K562 (cell line): Measurements from ENCODE around the gene GPR22. TPM values are rescaled to one million over a fixed set of nuclear protein-coding genes. Genes with fewer than 3 reads are reported as not detected.

ENCODE experiments used
- ATAC-seq: fragments of 200-7000 bp; cut with Tn5 transposase; 3 replicates; pipeline ENCODE4 v1.9.1; 2020; ENCODE audit warnings: moderate library complexity
- BruUV-seq: library from RNA; stranded (reverse); fragments of 400-500 nt; replicated peaks from 2 replicates; lab custom pipeline; 2021; lab: Mats Ljungman, UMichigan
- CTCF ChIA-PET: fragments of 300-600 bp; formaldehyde crosslinking; extraction: SDS; loops from one replicate; lab custom pipeline; 2021; ENCODE audit warnings: low intra/inter-chr PET ratio; lab: Yijun Ruan, JAX
- POLR2A ChIA-PET: fragments of 300-600, 350-650 bp; sonication (Branson Sonifier 250); formaldehyde crosslinking; extraction: SDS; loops from one replicate; lab custom pipeline; 2021; ENCODE audit warnings: antibody characterized with exemption, inconsistent platforms; lab: Yijun Ruan, JAX
- DNase-seq, 4 experiments: peaks; one replicate each; pipeline versions ENCODE4 v3.0.0 to v3.0.0-alpha.2; 2011 to 2018; ENCODE audit warnings: low spot score in 3 of 4, mixed read lengths in 3 of 4; ENCODE audit errors: extremely low read depth in 1 of 4
- FAIRE-seq: peaks from 2 replicates; lab custom pipeline; 2011; peaks lifted over from hg19 to GRCh38; lab: Jason Lieb, UNC
- H2AFZ ChIP-seq: 2 replicates; pipeline ENCODE4 v1.6.0; 2011; ENCODE audit warnings: low read depth, low read length, control low read depth, inconsistent platforms
- H3K27ac ChIP-seq: fragments of 200-600 bp; 3 replicates; pipeline ENCODE4 v1.8.0; 2011; ENCODE audit warnings: low read depth, mild to moderate bottlenecking, control low read depth, inconsistent platforms, low read length, moderate library complexity, mixed read lengths; ENCODE audit errors: extremely low read depth
- H3K27me3 ChIP-seq, 2 experiments: fragments of 300-600 bp in 1 of 2; 2 replicates in 1 of 2; 3 replicates in 1 of 2; pipeline versions ENCODE4 v1.6.0 to v1.8.0; 2011; ENCODE audit warnings: inconsistent platforms in 2 of 2, low read length in 2 of 2, mild to moderate bottlenecking in 1 of 2, mixed read lengths in 1 of 2, moderate library complexity in 1 of 2; ENCODE audit not compliant: control insufficient read depth in 2 of 2, insufficient read depth in 2 of 2
- H3K36me3 ChIP-seq: fragments of 300-600 bp; 3 replicates; pipeline ENCODE4 v1.8.0; 2011; ENCODE audit warnings: mild to moderate bottlenecking, low read length, inconsistent platforms; ENCODE audit not compliant: control insufficient read depth, insufficient read depth
- H3K4me1 ChIP-seq, 2 experiments: fragments of 200-600 bp in 1 of 2; replicated peaks in 1 of 2; 2 replicates in 1 of 2; 3 replicates in 1 of 2; pipeline versions ENCODE4 v1.5.1 to v1.8.0; 2011; ENCODE audit warnings: inconsistent platforms in 2 of 2, low read length in 2 of 2, mild to moderate bottlenecking in 1 of 2, mixed read lengths in 1 of 2, moderate library complexity in 1 of 2; ENCODE audit not compliant: control insufficient read depth in 2 of 2, insufficient read depth in 2 of 2
- H3K4me2 ChIP-seq: 2 replicates; pipeline ENCODE4 v1.6.1; 2011; ENCODE audit warnings: low read length, control low read depth, inconsistent platforms, mixed read lengths; ENCODE audit not compliant: insufficient read depth
- H3K4me3 ChIP-seq: fragments of 200-600 bp; sonication (generic), shearing (Covaris generic); 2 replicates; pipeline ENCODE4 v1.5.1; 2016; ENCODE audit warnings: control low read depth, inconsistent platforms
- H3K79me2 ChIP-seq: fragments of 200-600 bp; 3 replicates; pipeline ENCODE4 v1.8.0; 2011; ENCODE audit warnings: low read length, inconsistent platforms; ENCODE audit not compliant: control insufficient read depth, insufficient read depth
- H3K9ac ChIP-seq, 2 experiments: 2 replicates each; pipeline versions ENCODE4 v1.6.0 to v1.6.1; 2011; ENCODE audit warnings: low read depth in 2 of 2, low read length in 2 of 2, control low read depth in 1 of 2, inconsistent platforms in 1 of 2, mild to moderate bottlenecking in 1 of 2, mixed read lengths in 1 of 2; ENCODE audit not compliant: insufficient read depth in 1 of 2
- H3K9me1 ChIP-seq: one replicate; pipeline ENCODE4 v1.6.0; 2011; ENCODE audit warnings: inconsistent platforms, mild to moderate bottlenecking, low read length, moderate library complexity; ENCODE audit not compliant: control insufficient read depth, insufficient read depth
- H3K9me3 ChIP-seq: replicated peaks from 2 replicates; pipeline ENCODE4 v1.5.1; 2011; ENCODE audit warnings: low read depth, low read length, inconsistent platforms; ENCODE audit not compliant: control insufficient read depth, insufficient read depth
- H4K20me1 ChIP-seq: replicated peaks from 2 replicates; pipeline ENCODE4 v1.6.1; 2011; ENCODE audit warnings: low read length, inconsistent platforms, mixed read lengths; ENCODE audit not compliant: control insufficient read depth, insufficient read depth
- BRD9 ChIP-seq: fragments of 450-650 bp; IDR thresholded peaks from 2 replicates; pipeline ENCODE4 v1.6.1; 2018; ENCODE audit warnings: low read depth; ENCODE audit not compliant: partially characterized antibody
- CBX3 ChIP-seq, 2 experiments: IDR thresholded peaks; 1 replicate in 1 of 2; 2 replicates in 1 of 2; pipeline ENCODE4 v1.6.1; 2012; ENCODE audit warnings: inconsistent platforms in 2 of 2, low read length in 2 of 2, borderline replicate concordance in 1 of 2, control low read depth in 1 of 2
- COPS2 ChIP-seq: fragments of 450-650 bp; conservative IDR thresholded peaks from 2 replicates; pipeline ENCODE4 v1.6.1; 2016; ENCODE audit warnings: mild to moderate bottlenecking, moderate library complexity
- GATAD2A ChIP-seq: fragments of 450-650 bp; IDR thresholded peaks from 2 replicates; pipeline ENCODE4 v1.6.1; 2017
- GTF2A2 ChIP-seq: IDR thresholded peaks from 2 replicates; pipeline ENCODE4 v1.6.1; 2016; ENCODE audit warnings: mild to moderate bottlenecking, missing genetic modification characterization, missing compliant biosample characterization
- MTA2 ChIP-seq: fragments of 450-650 bp; IDR thresholded peaks from 2 replicates; pipeline ENCODE4 v1.6.1; 2016; ENCODE audit warnings: low read depth
- SMC3 ChIP-seq: conservative IDR thresholded peaks from 2 replicates; pipeline ENCODE4 v1.6.1; 2011; ENCODE audit warnings: low read depth, low read length, improper control_type of control experiment; ENCODE audit not compliant: insufficient read depth
- XRCC3 ChIP-seq: fragments of 450-650 bp; IDR thresholded peaks from 2 replicates; pipeline ENCODE4 v1.6.1; 2017; ENCODE audit warnings: mild to moderate bottlenecking, moderate library complexity
- ZNF232 ChIP-seq: sonication (generic); formaldehyde crosslinking; IDR thresholded peaks from 2 replicates; pipeline ENCODE4 v1.8.0; 2022; ENCODE audit warnings: mild to moderate bottlenecking, missing genetic modification reagents
- ZNF707 ChIP-seq: fragments of 250-450 bp; sonication (Bioruptor Pico); conservative IDR thresholded peaks from 2 replicates; pipeline ENCODE4 v1.8.0; 2022; ENCODE audit warnings: inconsistent platforms, mild to moderate bottlenecking, moderate library complexity
- ZNF785 ChIP-seq: fragments of 250-450 bp; sonication (Bioruptor Pico); IDR thresholded peaks from 2 replicates; pipeline ENCODE4 v1.4.0; 2020; ENCODE audit warnings: mild to moderate bottlenecking
- WGBS: fragments of 100-300 bp; shearing (Covaris generic); methylation state at CpG from one replicate; pipeline ENCODE4 v1.1.6; 2016; ENCODE audit warnings: low coverage, mixed read lengths; ENCODE audit not compliant: insufficient coverage; ENCODE audit errors: missing lambda C conversion rate; 5-methylcytosine and 5-hydroxymethylcytosine counted together
- in situ Hi-C: fragments of 300-500 bp; cut with MboI; formaldehyde crosslinking; loops from 4 replicates; pipeline ENCODE4 v1.15.0; 2018; ENCODE audit warnings: inconsistent platforms, mixed read lengths
- intact Hi-C: fragments of 100-400 bp; cut with micrococcal nuclease; formaldehyde crosslinking; loops from 2 replicates; pipeline ENCODE4 v1.14.2; 2022
- polyA plus RNA-seq, 8 experiments: library from polyadenylated mRNA; depleted of rRNA in 4 of 8; stranded (reverse) in 5 of 8; unstranded in 3 of 8; fragments of >200 nt; fragmentation: Nextera tagmentation in 2 of 8; fragmentation: Illumina TruSeq in 1 of 8; extraction: Ambion mirVana in 2 of 8; extraction: Trizol in 1 of 8; gene quantifications; 2 replicates each; pipeline versions ENCODE4 v1.2.1 to v1.2.3, GENCODE V29; 2011 to 2014; ENCODE audit warnings: inconsistent platforms in 1 of 8, missing spikeins in 1 of 8
- total RNA-seq, 7 experiments: library from RNA; depleted of rRNA in 6 of 7; stranded (reverse); fragments of >200 nt in 6 of 7; fragmentation: Illumina TruSeq in 2 of 7; extraction: Trizol in 2 of 7; gene quantifications; 2 replicates each; pipeline versions ENCODE4 v1.2.1 to v1.2.3, GENCODE V29; 2011 to 2021; ENCODE audit warnings: low replicate concordance in 1 of 7

Gene GPR22
- total and polyA plus RNA-seq, 9 of the 15 experiments (the other 6 are each of a cell fraction or from before 2014, with no cell fraction given) = 0.07 to 0.20 TPM; not detected in 7

- TF ChIP-seq MTA2 (no peak), XRCC3 (no peak), ZNF232 (no peak), GATAD2A (no peak), COPS2 (no peak), GTF2A2 (no peak), ZNF707 (CRISPR knock-in tag) (no peak), BRD9 (no peak), CBX3 (IDR thresholded peaks at IDR 0.05; ENCODE audit: borderline replicate concordance in 1 of 2, low read length in 2 of 2) (no peak)
These were observed 31.7 kb downstream of the GPR22 start (continued) for GRCh38 chr7:107501593-107501992.

GRCh38 chr7:107502154-107502553 is 32.3 kb downstream of the GPR22 start:
- FAIRE-seq (no peak), DNase-seq (no peak), ATAC-seq (no peak)
- Histone ChIP-seq H3K9me1 (no peaks in the 10 kb centered on the region), H3K9ac (no peak overlapping the region), H3K36me3 (peaks cover 6% of the 10 kb centered on the region; the same call in 1 of the 3 replicates), H3K27ac (no peak overlapping the region), H3K27me3 (no peaks in the 10 kb centered on the region), H3K79me2 (peaks cover 11% of the 10 kb centered on the region; the same call in 1 of the 3 replicates), H3K9me3 (no peaks in the 10 kb centered on the region), H4K20me1 (no peaks in the 10 kb centered on the region), H3K4me3 (no peak overlapping the region), H3K4me2 (no peak overlapping the region), H3K4me1 (peaks cover 4 to 8% of the 10 kb centered on the region in 2 experiments; a peak in 2 of 5 replicates), H2AFZ (no peak overlapping the region)
- POLR2A ChIA-PET = interaction anchor here (0.7 to 1.7 kb wide), 8 partner anchors 18 to 644 kb away, joined by 3 to 6 read pairs (median 3); no protein-coding TSS in a partner anchor
- CTCF ChIA-PET = interaction anchor here (0.6 to 3.3 kb wide), 3 partner anchors 39 to 333 kb away, joined by 3 to 12 read pairs (median 4); no protein-coding TSS in a partner anchor
- 61% methylated on average over 3 of the region's 3 CpGs for WGBS
- in situ Hi-C loops (no loop called here), intact Hi-C loops (loop anchor here (5.0 kb wide), 2 partner anchors 120 to 185 kb away; no protein-coding TSS in a partner anchor)
- no TSS peak for BruUV-seq
- no peak for TF ChIP-seq SMC3
- no peak for TF ChIP-seq ZNF785
